H1 (cell line): ENCODE data around the gene GZMM. TPM values are rescaled to one million over a fixed set of nuclear protein-coding genes. Genes with fewer than 3 reads are reported as not detected.

Source experiments
- CBX8 ChIP-seq: fragments of 300-800, 300-1000 bp; sonication (generic); IDR thresholded peaks from 2 replicates; pipeline ENCODE4 v1.7.1; 2016; ENCODE audit warnings: low read depth, low read length, borderline replicate concordance
- CHD1 ChIP-seq: IDR thresholded peaks from 2 replicates; pipeline ENCODE4 v1.6.1; 2012; ENCODE audit warnings: low read depth, low read length, improper control_type of control experiment
- CHD2 ChIP-seq: IDR thresholded peaks from 2 replicates; pipeline ENCODE4 v1.6.1; 2012; ENCODE audit warnings: low read length, improper control_type of control experiment
- CTBP2 ChIP-seq: IDR thresholded peaks from 2 replicates; pipeline ENCODE4 v1.7.0; 2011; ENCODE audit warnings: borderline replicate concordance, mild to moderate bottlenecking, moderate library complexity, mixed read lengths, low read length; ENCODE audit not compliant: insufficient read depth, insufficient read length
- MAFK ChIP-seq: IDR thresholded peaks from 2 replicates; pipeline ENCODE4 v1.6.1; 2012; ENCODE audit warnings: low read depth, mild to moderate bottlenecking, improper control_type of control experiment, low read length
- PHF8 ChIP-seq: fragments of 200-600 bp; sonication (generic); conservative IDR thresholded peaks from 2 replicates; pipeline ENCODE4 v1.7.1; 2012; ENCODE audit warnings: low read depth, mild to moderate bottlenecking, inconsistent platforms, low read length, moderate library complexity
- POLR2AphosphoS5 ChIP-seq: IDR thresholded peaks from 2 replicates; pipeline ENCODE4 v1.6.1; 2011; ENCODE audit warnings: low read depth, low read length
- RBBP5 ChIP-seq: IDR thresholded peaks from 2 replicates; pipeline ENCODE4 v1.7.1; 2012; ENCODE audit warnings: low read depth, mild to moderate bottlenecking, inconsistent platforms, low read length, moderate library complexity, borderline replicate concordance
- polyA plus RNA-seq, 7 experiments: library from polyadenylated mRNA; depleted of rRNA in 3 of 7; stranded (reverse) in 5 of 7; unstranded in 2 of 7; fragments of >200 nt in 5 of 7; fragments of 200-250 nt in 2 of 7; gene quantifications; 1 replicate in 5 of 7; 2 replicates in 1 of 7; 4 replicates in 1 of 7; pipeline versions ENCODE4 v1.2.1 to v1.2.3, GENCODE V29; 2011 to 2013; ENCODE audit warnings: missing spikeins in 2 of 7, mixed read lengths in 2 of 7
- total RNA-seq: library from RNA; stranded (reverse); fragmentation: NEBNext Ultra II Directional; extraction: Animal tissue kit (Norgen Biotek cat#: 25700); gene quantifications from 2 replicates; pipeline ENCODE4 v1.2.1, GENCODE V29; 2021
- TF ChIP-seq, protein P1 (sequence below): fragments of 300-600 bp; sonication (generic); IDR thresholded peaks from 2 replicates; pipeline ENCODE4 v1.7.1; 2012; ENCODE audit warnings: low read length, moderate library complexity, mild to moderate bottlenecking, inconsistent platforms; ENCODE audit not compliant: insufficient replicate concordance

The GZMM gene
- total and polyA plus RNA-seq, 2 of the 8 experiments (the other 6 are each of a cell fraction or from before 2014, with no cell fraction given), result 0.09 to 0.32 TPM

DNA sequence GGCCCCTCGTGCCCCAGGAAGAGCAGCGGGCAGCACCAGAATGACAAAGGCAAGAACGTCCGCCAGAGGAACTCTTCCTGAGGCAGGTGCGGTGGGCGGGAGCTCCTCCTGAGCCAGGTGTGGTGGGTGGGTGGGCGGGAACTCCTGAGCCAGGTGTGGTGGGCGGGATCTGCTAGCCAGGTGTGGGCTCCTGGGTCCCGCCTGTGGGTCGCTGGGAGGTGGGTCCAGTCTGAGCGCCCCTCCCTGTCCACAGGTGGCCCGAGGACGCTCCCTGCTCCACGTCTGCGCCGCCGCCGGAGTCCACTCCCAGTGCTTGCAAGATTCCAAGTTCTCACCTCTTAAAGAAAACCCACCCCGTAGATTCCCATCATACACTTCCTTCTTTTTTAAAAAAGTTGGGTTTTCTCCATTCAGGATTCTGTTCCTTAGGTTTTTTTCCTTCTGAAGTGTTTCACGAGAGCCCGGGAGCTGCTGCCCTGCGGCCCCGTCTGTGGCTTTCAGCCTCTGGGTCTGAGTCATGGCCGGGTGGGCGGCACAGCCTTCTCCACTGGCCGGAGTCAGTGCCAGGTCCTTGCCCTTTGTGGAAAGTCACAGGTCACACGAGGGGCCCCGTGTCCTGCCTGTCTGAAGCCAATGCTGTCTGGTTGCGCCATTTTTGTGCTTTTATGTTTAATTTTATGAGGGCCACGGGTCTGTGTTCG is 38.8 kb downstream of the GZMM start (continued):
- TF ChIP-seq CTBP2, result no peak
- no peak for TF ChIP-seq MAFK
- no peak for TF ChIP-seq POLR2AphosphoS5
- TF ChIP-seq RBBP5, result no peak
- TF ChIP-seq, protein P1, sequence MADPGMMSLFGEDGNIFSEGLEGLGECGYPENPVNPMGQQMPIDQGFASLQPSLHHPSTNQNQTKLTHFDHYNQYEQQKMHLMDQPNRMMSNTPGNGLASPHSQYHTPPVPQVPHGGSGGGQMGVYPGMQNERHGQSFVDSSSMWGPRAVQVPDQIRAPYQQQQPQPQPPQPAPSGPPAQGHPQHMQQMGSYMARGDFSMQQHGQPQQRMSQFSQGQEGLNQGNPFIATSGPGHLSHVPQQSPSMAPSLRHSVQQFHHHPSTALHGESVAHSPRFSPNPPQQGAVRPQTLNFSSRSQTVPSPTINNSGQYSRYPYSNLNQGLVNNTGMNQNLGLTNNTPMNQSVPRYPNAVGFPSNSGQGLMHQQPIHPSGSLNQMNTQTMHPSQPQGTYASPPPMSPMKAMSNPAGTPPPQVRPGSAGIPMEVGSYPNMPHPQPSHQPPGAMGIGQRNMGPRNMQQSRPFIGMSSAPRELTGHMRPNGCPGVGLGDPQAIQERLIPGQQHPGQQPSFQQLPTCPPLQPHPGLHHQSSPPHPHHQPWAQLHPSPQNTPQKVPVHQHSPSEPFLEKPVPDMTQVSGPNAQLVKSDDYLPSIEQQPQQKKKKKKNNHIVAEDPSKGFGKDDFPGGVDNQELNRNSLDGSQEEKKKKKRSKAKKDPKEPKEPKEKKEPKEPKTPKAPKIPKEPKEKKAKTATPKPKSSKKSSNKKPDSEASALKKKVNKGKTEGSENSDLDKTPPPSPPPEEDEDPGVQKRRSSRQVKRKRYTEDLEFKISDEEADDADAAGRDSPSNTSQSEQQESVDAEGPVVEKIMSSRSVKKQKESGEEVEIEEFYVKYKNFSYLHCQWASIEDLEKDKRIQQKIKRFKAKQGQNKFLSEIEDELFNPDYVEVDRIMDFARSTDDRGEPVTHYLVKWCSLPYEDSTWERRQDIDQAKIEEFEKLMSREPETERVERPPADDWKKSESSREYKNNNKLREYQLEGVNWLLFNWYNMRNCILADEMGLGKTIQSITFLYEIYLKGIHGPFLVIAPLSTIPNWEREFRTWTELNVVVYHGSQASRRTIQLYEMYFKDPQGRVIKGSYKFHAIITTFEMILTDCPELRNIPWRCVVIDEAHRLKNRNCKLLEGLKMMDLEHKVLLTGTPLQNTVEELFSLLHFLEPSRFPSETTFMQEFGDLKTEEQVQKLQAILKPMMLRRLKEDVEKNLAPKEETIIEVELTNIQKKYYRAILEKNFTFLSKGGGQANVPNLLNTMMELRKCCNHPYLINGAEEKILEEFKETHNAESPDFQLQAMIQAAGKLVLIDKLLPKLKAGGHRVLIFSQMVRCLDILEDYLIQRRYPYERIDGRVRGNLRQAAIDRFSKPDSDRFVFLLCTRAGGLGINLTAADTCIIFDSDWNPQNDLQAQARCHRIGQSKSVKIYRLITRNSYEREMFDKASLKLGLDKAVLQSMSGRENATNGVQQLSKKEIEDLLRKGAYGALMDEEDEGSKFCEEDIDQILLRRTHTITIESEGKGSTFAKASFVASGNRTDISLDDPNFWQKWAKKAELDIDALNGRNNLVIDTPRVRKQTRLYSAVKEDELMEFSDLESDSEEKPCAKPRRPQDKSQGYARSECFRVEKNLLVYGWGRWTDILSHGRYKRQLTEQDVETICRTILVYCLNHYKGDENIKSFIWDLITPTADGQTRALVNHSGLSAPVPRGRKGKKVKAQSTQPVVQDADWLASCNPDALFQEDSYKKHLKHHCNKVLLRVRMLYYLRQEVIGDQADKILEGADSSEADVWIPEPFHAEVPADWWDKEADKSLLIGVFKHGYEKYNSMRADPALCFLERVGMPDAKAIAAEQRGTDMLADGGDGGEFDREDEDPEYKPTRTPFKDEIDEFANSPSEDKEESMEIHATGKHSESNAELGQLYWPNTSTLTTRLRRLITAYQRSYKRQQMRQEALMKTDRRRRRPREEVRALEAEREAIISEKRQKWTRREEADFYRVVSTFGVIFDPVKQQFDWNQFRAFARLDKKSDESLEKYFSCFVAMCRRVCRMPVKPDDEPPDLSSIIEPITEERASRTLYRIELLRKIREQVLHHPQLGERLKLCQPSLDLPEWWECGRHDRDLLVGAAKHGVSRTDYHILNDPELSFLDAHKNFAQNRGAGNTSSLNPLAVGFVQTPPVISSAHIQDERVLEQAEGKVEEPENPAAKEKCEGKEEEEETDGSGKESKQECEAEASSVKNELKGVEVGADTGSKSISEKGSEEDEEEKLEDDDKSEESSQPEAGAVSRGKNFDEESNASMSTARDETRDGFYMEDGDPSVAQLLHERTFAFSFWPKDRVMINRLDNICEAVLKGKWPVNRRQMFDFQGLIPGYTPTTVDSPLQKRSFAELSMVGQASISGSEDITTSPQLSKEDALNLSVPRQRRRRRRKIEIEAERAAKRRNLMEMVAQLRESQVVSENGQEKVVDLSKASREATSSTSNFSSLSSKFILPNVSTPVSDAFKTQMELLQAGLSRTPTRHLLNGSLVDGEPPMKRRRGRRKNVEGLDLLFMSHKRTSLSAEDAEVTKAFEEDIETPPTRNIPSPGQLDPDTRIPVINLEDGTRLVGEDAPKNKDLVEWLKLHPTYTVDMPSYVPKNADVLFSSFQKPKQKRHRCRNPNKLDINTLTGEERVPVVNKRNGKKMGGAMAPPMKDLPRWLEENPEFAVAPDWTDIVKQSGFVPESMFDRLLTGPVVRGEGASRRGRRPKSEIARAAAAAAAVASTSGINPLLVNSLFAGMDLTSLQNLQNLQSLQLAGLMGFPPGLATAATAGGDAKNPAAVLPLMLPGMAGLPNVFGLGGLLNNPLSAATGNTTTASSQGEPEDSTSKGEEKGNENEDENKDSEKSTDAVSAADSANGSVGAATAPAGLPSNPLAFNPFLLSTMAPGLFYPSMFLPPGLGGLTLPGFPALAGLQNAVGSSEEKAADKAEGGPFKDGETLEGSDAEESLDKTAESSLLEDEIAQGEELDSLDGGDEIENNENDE, result no peak
- no peak for TF ChIP-seq PHF8
- no peak for TF ChIP-seq CHD1
- no peak for TF ChIP-seq CBX8
- TF ChIP-seq CHD2, result no peak
